Measurements from ENCODE around the gene SERF2. TPM values are rescaled to one million over a fixed set of nuclear protein-coding genes. Genes with fewer than 3 reads are reported as not detected.

SERF2 gene
- total RNA-seq, 1 experiment from 2014 or later, result 823 TPM

DNA sequence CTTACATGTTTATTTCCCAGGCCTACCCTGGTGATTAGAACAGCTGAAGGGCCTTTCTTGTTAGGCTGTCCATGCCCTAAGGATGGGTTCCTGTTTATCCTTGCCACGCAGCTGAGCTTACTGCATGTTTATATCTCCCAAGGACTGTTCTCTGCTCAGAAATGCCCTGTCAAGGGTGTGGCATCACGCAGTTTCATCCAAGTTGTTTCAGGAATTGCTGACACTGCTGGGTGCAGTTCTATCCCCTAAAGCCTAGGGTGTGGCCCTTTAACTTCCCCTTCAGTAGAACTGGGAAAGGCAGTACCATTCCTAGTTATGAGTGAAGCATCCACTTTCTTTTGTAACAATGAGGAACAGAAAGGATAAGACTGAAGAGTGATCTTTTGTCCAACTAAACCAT, 20.3 kb upstream of the SERF2 start:
- POLR2A ChIA-PET, result no interaction called here
- H3K4me3 Mint-ChIP-seq (ENCODE audit: unreplicated experiment), result no peak overlapping the region
- TF ChIP-seq, protein P1, sequence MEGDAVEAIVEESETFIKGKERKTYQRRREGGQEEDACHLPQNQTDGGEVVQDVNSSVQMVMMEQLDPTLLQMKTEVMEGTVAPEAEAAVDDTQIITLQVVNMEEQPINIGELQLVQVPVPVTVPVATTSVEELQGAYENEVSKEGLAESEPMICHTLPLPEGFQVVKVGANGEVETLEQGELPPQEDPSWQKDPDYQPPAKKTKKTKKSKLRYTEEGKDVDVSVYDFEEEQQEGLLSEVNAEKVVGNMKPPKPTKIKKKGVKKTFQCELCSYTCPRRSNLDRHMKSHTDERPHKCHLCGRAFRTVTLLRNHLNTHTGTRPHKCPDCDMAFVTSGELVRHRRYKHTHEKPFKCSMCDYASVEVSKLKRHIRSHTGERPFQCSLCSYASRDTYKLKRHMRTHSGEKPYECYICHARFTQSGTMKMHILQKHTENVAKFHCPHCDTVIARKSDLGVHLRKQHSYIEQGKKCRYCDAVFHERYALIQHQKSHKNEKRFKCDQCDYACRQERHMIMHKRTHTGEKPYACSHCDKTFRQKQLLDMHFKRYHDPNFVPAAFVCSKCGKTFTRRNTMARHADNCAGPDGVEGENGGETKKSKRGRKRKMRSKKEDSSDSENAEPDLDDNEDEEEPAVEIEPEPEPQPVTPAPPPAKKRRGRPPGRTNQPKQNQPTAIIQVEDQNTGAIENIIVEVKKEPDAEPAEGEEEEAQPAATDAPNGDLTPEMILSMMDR (IDR thresholded peaks at IDR 0.05; ENCODE audit: insufficient read depth in 1 of 2, low read depth in 1 of 2, low read length in 1 of 2, severe bottlenecking in 1 of 2, unreplicated experiment in 1 of 2), result no peak
- Histone ChIP-seq H3K4me1 (no peaks in the 10 kb centered on the region), H3K9me3 (no peaks in the 10 kb centered on the region), H3K4me3 (ENCODE audit: low read depth, low read length) (no peak overlapping the region), H3K36me3 (ENCODE audit: control insufficient read depth, insufficient read depth, low read length) (peaks cover 1% of the 10 kb centered on the region; the same call in 1 of the 2 replicates), H3K27me3 (replicated peaks; ENCODE audit: control insufficient read depth, insufficient read depth, low read length) (no peaks in the 10 kb centered on the region)
- CTCF ChIA-PET, result no interaction called here
- intact Hi-C loops (cut with micrococcal nuclease; ENCODE audit: unreplicated experiment), result no loop called here
- peaks cover 78% of the 10 kb centered on the region for H3K36me3 Mint-ChIP-seq (ENCODE audit: insufficient read depth, unreplicated experiment)
- H3K27me3 Mint-ChIP-seq (ENCODE audit: insufficient read depth, unreplicated experiment), result no peaks in the 10 kb centered on the region
- no peak for DNase-seq
- H3K27ac Mint-ChIP-seq (ENCODE audit: unreplicated experiment), result no peak overlapping the region
- no peaks in the 10 kb centered on the region for H3K4me1 Mint-ChIP-seq (ENCODE audit: low read depth, unreplicated experiment)
- no TSS peak for BruUV-seq (replicated peaks)
- no peaks in the 10 kb centered on the region for H3K9me3 Mint-ChIP-seq (ENCODE audit: unreplicated experiment)

GRCh38 chr15:43772624-43773023, 19.5 kb upstream of the SERF2 start:
- ChIA-PET POLR2A (no interaction called here), CTCF (no interaction called here)
- no TSS peak for BruUV-seq (replicated peaks)
- H3K36me3 ChIP-seq (ENCODE audit: control insufficient read depth, insufficient read depth, low read length), result peaks cover 1% of the 10 kb centered on the region; the same call in 1 of the 2 replicates
- H3K4me1 ChIP-seq, result no peaks in the 10 kb centered on the region
- H3K27ac Mint-ChIP-seq (ENCODE audit: unreplicated experiment), result no peak overlapping the region
- no peak for DNase-seq
- H3K9me3 ChIP-seq, result no peaks in the 10 kb centered on the region
- H3K4me3 ChIP-seq (ENCODE audit: low read depth, low read length), result no peak overlapping the region
- H3K4me3 Mint-ChIP-seq (ENCODE audit: unreplicated experiment), result no peak overlapping the region
- intact Hi-C loops (cut with micrococcal nuclease; ENCODE audit: unreplicated experiment), result no loop called here
- no peaks in the 10 kb centered on the region for H3K9me3 Mint-ChIP-seq (ENCODE audit: unreplicated experiment)
- H3K36me3 Mint-ChIP-seq (ENCODE audit: insufficient read depth, unreplicated experiment), result peaks cover 70% of the 10 kb centered on the region
- H3K27me3 Mint-ChIP-seq (ENCODE audit: insufficient read depth, unreplicated experiment), result no peaks in the 10 kb centered on the region
- H3K4me1 Mint-ChIP-seq (ENCODE audit: low read depth, unreplicated experiment), result no peaks in the 10 kb centered on the region
- TF ChIP-seq, protein P1 (IDR thresholded peaks at IDR 0.05; ENCODE audit: insufficient read depth in 1 of 2, low read depth in 1 of 2, low read length in 1 of 2, severe bottlenecking in 1 of 2, unreplicated experiment in 1 of 2), result no peak
- no peaks in the 10 kb centered on the region for H3K27me3 ChIP-seq (replicated peaks; ENCODE audit: control insufficient read depth, insufficient read depth, low read length)

- Histone ChIP-seq H3K9me3 (no peaks in the 10 kb centered on the region), H3K27me3 (replicated peaks; ENCODE audit: control insufficient read depth, insufficient read depth, low read length) (no peaks in the 10 kb centered on the region), H3K4me1 (no peaks in the 10 kb centered on the region), H3K4me3 (ENCODE audit: low read depth, low read length) (no peak overlapping the region), H3K36me3 (ENCODE audit: control insufficient read depth, insufficient read depth, low read length) (peaks cover 1% of the 10 kb centered on the region; the same call in 1 of the 2 replicates)
- no peaks in the 10 kb centered on the region for H3K4me1 Mint-ChIP-seq (ENCODE audit: low read depth, unreplicated experiment)
- no peaks in the 10 kb centered on the region for H3K9me3 Mint-ChIP-seq (ENCODE audit: unreplicated experiment)
- TF ChIP-seq, protein P1 (IDR thresholded peaks at IDR 0.05; ENCODE audit: insufficient read depth in 1 of 2, low read depth in 1 of 2, low read length in 1 of 2, severe bottlenecking in 1 of 2, unreplicated experiment in 1 of 2), result no peak
- intact Hi-C loops (cut with micrococcal nuclease; ENCODE audit: unreplicated experiment), result no loop called here
- CTCF ChIA-PET, result no interaction called here
- no TSS peak for BruUV-seq (replicated peaks)
- no peaks in the 10 kb centered on the region for H3K27me3 Mint-ChIP-seq (ENCODE audit: insufficient read depth, unreplicated experiment)
- DNase-seq, result no peak
- POLR2A ChIA-PET, result no interaction called here
- no peak overlapping the region for H3K27ac Mint-ChIP-seq (ENCODE audit: unreplicated experiment)
- peaks cover 56% of the 10 kb centered on the region for H3K36me3 Mint-ChIP-seq (ENCODE audit: insufficient read depth, unreplicated experiment)
- H3K4me3 Mint-ChIP-seq (ENCODE audit: unreplicated experiment), result no peak overlapping the region
These were observed 18.1 kb upstream of the SERF2 start for GRCh38 chr15:43774062-43774461.
